Natural killer cell treated with Interleukin-12 subunit alpha and Interleukin-12 subunit beta and Interleukin-15 and Interleukin-18, amount 100 ng/mL, for 72 hours (primary cell): Measurements from ENCODE around the gene PINLYP. TPM values are rescaled to one million over a fixed set of nuclear protein-coding genes. Genes with fewer than 3 reads are reported as not detected.

Source experiments
- ATAC-seq, 2 donors: fragments of 150-1000 bp; cut with Tn5 transposase in 1 of 2; sonication (Bioruptor Pico), chemical (Tn5 transposase) in 1 of 2; 2 replicates each; pipeline ENCODE4 v1.10.0; 2021
- DNase-seq: peaks from one replicate; pipeline ENCODE4 v3.0.0; 2022; ENCODE audit warnings: low spot score
- H3K27ac Mint-ChIP-seq, 2 donors: 1 replicate in 1 of 2; 2 replicates in 1 of 2; pipeline ENCODE4 v1.8.0; 2022; ENCODE audit warnings: mixed read lengths in 2 of 2, mild to moderate bottlenecking in 1 of 2, moderate library complexity in 1 of 2
- H3K27me3 Mint-ChIP-seq, 2 donors: 1 replicate in 1 of 2; 2 replicates in 1 of 2; pipeline ENCODE4 v1.8.0; 2022; ENCODE audit warnings: mixed read lengths in 2 of 2
- H3K36me3 Mint-ChIP-seq: one replicate; pipeline ENCODE4 v1.8.0; 2022; ENCODE audit warnings: mixed read lengths
- H3K4me1 Mint-ChIP-seq, 2 donors: 1 replicate in 1 of 2; 2 replicates in 1 of 2; pipeline ENCODE4 v1.8.0; 2022; ENCODE audit warnings: low read depth in 2 of 2, mixed read lengths in 2 of 2, mild to moderate bottlenecking in 1 of 2
- H3K4me3 Mint-ChIP-seq: one replicate; pipeline ENCODE4 v1.8.0; 2022; ENCODE audit warnings: mixed read lengths
- H3K9me3 Mint-ChIP-seq: 2 replicates; pipeline ENCODE4 v1.8.0; 2022; ENCODE audit warnings: mixed read lengths
- total RNA-seq, 2 donors: library from RNA; stranded (reverse); gene quantifications; one replicate each; pipeline ENCODE4 v1.2.3, GENCODE V29; 2022

Gene PINLYP
- total RNA-seq, result 1 to 10 TPM; 2.7 to 6.2 TPM

DNA sequence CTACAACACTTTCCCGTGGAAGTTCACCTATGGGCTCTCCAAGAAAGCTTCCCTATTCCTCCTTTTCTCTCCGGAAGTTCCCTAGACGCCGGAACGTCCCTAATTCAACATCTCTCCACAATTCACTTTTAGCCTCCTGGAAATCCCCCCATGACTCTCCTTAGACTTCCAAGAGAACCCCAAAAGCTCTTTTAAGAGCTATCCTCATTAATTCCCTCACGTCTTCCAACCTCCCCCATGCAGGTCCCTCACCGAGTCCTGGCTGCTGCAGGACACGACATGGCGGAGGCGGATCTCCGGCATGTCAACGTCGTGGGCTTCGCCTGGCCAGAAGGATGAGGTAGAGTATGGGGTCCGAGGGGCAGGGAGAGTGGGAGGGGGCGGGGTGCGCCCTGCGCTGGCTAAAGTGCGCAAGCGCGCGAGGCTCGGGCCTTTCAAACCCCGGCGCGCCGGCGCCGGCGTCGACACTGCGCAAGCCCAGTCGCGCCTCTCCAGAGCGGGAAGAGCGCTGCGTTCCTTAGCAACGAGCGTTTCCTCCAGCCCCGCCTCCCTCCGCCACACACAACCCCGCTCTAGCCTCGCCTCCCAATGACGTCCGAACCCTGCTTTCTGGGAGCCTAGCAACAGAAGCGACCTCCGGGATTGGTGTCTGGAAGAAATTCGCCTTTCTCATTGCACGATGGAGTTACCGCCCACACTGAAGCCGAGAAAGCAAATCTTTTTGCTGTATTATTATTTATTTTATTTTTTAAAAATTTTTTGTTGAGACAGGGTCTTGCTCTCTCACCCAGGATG, at the start of gene PINLYP, which contains the start of gene XRCC1:
PINLYP (plus strand) TSS at position 646 of the 795 bp plus-strand sequence. CDS start 1,391 bp downstream, outside the sequence.
XRCC1 (minus strand) TSS at position 372 of the 795 bp plus-strand sequence; CDS start at position 303, 69 bp downstream.
- Mint-ChIP-seq H3K9me3 (no peaks in the 10 kb centered on the region), H3K36me3 (no peaks in the 10 kb centered on the region), H3K27me3 (no peaks in the 10 kb centered on the region), H3K4me3 (peak within 1 kb of the TSS; percentile 98), H3K27ac (peak within 1 kb of the TSS; percentile 96 to 98), H3K4me1 (peaks cover 32 to 49% of the 10 kb centered on the region in 2 donors)
- peak; percentile 96 for DNase-seq
- peak; percentile 99 for ATAC-seq

DNA sequence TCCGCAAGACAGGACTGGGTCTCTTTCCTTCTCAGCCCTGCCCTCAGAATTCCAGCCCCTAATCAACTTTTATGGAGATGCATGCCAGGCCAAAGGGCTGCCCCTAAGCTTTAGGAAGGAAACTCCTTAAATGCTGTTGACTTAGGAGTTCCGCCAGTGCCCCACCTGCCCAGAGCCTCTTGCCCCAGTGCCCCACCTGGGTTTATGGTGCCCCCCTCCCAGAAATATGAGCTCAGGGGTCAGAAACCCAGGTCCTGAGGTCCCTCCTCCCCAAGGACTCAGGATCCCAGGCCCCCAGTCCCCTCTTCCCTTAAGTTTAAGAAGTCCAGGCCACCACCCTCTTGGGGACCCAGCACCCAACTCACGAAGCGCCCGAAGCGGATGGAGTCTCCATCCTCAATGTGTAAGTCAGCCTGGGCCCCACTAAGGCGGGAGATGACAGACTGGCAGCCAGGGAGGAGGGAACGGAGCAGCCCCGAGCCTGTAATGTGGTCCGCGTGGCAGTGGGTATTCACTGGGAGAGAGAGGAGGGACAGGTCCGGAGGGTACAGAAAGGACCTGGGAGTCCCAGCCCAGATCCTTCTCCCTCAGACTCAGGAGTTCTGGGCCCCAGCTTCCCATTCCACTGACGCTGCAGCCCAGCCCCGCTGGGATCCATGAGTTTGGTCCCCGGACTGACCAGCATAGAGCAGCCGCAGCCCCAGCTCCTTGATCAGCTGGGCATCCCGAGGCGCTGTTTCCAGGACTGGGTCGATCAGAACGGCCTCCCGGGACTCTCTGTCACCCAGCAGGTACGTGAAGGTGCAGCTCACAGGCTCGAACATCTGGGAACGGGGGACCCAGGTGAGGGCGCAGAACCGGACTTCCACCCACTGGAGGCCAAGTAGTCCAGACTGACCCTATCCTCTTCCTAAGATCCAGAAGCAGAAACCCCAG, 49.5 kb upstream of the PINLYP start:
- H3K9me3 Mint-ChIP-seq, result no peaks in the 10 kb centered on the region
- DNase-seq (no peak), ATAC-seq (peak in 1 of 2 donors; percentile 31)
- H3K4me1 Mint-ChIP-seq, result peaks cover 13 to 21% of the 10 kb centered on the region in 2 donors
- H3K4me3 Mint-ChIP-seq, result peak overlapping the region; percentile 87
- H3K36me3 Mint-ChIP-seq, result no peaks in the 10 kb centered on the region
- H3K27ac Mint-ChIP-seq, result peak overlapping the region; percentile 78 to 89
- no peaks in the 10 kb centered on the region for H3K27me3 Mint-ChIP-seq

DNA sequence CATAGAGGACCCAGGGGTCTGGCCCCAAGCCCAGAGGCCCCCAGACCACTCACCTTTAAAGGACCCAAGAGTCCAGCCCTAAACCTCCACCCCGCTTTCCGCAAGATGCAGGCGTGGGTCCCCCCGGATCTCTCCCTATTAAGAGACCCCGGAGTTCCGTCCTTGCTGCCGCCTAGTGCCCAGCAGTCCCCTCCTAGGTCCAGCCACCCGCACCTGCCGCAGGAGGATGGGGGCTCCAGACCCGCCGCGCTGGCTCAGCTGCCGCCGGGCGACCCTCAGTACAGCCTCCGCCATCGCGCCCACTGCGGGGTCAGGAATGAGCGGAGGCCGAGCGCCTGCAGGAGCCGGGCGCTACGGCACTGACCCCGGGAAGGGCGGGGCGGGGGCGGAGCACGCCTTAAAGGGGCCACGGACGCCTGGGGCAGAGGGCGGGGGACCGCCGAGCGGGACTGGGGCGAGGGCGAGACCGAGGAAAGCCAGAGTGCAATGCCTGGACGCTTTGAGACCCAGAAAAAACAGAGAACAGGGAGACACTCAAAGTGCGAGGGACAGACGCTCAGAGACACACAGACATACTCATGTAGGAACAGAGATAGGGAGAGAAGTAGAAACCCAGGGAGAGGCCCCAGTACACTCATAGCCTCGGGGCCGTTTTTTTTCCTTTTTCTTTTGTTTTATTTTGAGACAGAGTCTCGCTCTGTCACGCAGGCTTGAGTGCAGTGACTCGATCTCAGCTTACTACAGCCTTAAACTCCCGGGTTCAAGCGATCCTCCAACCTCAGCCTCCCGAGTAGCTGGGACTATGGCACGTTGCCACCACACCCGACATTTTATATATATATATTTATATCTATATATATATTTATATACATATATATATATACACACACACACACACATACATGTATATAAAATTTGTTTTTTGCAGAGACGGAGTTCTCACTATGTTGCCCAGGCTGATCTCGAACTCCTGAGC, 48.4 kb upstream of the PINLYP start, which contains the start of gene ETHE1:
ETHE1 (minus strand) TSS at position 318 of the 976 bp plus-strand sequence; CDS start at position 294, 24 bp downstream.
- DNase-seq (peak; percentile 88), ATAC-seq (peak; percentile 95)
- Mint-ChIP-seq H3K9me3 (no peaks in the 10 kb centered on the region), H3K4me1 (peaks cover 13 to 21% of the 10 kb centered on the region in 2 donors), H3K27me3 (no peaks in the 10 kb centered on the region), H3K27ac (peak within 1 kb of the TSS; percentile 78 to 89), H3K36me3 (no peaks in the 10 kb centered on the region), H3K4me3 (peak within 1 kb of the TSS; percentile 87)

DNA sequence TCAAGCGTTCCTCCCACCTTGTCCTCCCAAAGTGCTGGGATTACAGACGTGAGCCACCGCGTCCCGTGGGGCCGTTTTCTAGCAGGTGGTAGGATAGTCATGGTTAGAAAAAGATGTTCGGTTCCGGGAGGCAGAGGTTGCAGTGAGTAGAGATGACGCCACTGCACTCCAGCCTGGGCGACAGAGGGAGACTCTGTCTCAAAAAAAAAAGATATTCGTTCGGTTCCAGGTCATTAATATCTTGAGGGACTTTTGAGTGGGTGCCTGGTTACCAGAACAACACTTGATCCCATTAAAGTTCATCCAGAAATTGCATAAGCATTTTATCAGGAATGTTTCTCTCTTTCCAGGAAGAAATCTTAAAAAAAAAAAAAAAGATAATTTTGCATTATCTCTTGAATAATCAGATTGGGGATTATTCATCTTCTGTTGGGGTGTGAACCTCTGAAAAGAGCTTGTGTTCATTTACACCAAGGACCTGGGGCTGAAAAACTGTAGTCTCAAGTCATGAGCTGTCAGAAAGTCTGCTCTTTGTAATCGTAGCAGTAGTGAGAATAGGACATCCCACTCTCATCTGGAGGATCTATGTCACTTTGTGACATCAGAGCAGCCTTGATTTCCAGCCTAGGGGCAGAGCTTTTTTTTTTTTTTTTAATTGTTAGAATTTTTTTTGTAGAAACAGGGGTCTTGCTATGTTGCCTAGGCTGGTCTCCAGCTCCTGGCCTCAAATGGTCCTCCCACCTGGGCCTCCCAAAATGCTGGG, 47.6 kb upstream of the PINLYP start:
- Mint-ChIP-seq H3K4me3 (no peak overlapping the region), H3K27me3 (no peaks in the 10 kb centered on the region), H3K9me3 (no peaks in the 10 kb centered on the region), H3K27ac (peak overlapping the region; percentile 78 to 89), H3K36me3 (no peaks in the 10 kb centered on the region), H3K4me1 (peaks cover 18 to 23% of the 10 kb centered on the region in 2 donors)
- ATAC-seq (no peak), DNase-seq (no peak)

DNA sequence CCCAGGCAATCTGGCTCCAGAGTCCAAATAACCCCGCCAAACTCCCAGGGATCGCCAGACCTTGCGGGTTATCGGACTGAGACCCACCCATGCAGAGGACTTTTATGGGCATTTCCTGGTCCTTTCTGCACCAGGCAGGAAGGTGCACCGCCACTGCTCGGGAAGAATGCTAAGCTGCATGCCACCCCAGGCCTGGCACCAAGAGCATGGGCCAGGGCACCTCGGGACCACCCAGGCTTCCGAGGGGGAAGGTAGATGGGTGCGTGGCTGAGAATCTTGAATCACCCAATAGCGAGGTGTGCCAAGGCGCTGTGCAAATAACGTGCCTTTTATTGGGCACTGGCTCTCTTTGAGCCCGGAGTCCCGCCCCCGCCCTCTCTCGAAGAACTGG, 43.0 kb upstream of the PINLYP start:
- Mint-ChIP-seq H3K36me3 (no peaks in the 10 kb centered on the region), H3K4me1 (peaks cover 19 to 20% of the 10 kb centered on the region in 2 donors), H3K9me3 (no peaks in the 10 kb centered on the region), H3K27ac (peak overlapping the region; percentile 80 to 92), H3K27me3 (no peaks in the 10 kb centered on the region), H3K4me3 (peak overlapping the region; percentile 86)
- ATAC-seq (peak in 1 of 2 donors; percentile 11), DNase-seq (no peak)

DNA sequence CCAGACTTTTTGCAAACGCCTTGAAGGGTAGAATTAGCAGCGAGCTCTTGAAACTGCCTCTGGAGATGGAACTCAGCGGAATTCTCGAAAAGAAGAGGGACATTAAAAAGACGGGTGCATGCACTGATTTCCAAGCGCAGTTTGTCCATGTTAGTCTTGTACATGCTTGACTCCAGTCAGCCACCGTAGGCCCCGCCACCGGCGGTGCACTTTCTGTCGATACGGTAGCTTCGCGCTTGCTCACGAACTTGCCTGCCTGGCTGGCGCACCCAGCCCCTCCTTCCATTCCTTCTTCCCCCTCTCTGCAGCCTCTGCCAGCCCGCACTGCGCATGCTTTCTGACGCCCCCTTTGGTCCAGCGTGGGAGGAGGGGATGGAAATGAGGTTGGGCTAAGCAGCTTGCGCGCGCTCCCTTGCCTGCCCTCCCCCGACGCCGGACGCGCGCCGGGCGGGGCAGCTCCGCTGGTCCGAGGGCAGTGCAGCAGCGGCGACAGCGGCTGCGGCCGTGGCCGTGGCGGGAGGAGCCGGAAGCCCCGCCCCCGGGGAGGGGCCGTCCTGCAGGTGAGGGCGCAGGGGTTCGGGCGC, 42.5 kb upstream of the PINLYP start, which contains the start of gene ZNF575:
ZNF575 (plus strand) TSS at position 227 of the 584 bp plus-strand sequence. CDS start 1,235 bp downstream, outside the sequence.
- H3K36me3 Mint-ChIP-seq, result no peaks in the 10 kb centered on the region

DNA sequence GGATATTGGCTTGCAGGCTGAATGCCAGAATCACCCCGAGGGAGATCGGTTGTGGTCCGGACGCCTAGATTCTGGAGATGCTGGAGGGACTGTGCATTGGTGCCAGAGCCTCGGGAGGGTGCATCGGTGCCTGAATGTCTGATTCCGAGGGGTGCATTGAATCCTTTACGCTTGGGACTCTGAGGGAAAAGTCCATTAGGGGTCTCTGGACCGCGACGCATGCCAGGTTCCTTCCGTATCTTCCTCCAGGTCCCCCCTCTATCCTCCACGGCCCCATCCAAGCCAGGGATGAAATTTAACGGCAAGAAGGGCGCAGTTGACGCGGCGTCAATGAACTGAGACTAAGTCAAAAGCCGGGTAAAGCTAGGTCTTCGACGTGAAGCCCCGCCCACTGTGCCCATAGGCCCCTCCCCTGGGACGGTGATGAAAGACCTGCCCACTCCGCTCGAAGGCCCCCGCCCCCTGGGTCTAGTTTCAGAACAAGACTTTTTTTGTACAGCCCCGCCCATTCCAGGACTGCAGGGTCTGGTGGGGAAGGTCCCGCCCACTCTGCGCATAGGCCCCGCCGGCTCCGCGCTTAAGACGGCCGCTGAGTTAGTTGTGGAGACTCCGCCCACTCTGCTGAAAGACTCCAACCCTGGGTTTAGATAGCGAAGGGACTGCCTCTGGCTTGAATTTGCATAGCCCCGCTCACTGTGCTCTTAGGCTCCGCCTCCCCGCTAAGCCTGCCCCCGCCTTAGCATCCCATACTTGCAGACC, 41.9 kb upstream of the PINLYP start:
- peak; percentile 97 for DNase-seq
- Mint-ChIP-seq H3K4me3 (peak overlapping the region; percentile 86), H3K27me3 (no peaks in the 10 kb centered on the region), H3K36me3 (peaks cover 5% of the 10 kb centered on the region), H3K9me3 (no peaks in the 10 kb centered on the region), H3K4me1 (peaks cover 19 to 20% of the 10 kb centered on the region in 2 donors), H3K27ac (peak overlapping the region; percentile 80 to 92)
- peak; percentile 90 for ATAC-seq

More for the DNA sequence above, 42.5 kb upstream of the PINLYP start, which contains the start of gene ZNF575:
- H3K4me3 Mint-ChIP-seq, result peak within 1 kb of the TSS; percentile 86
- H3K9me3 Mint-ChIP-seq, result no peaks in the 10 kb centered on the region
- H3K27ac Mint-ChIP-seq, result peak within 1 kb of the TSS; percentile 80 to 92
- peaks cover 19 to 20% of the 10 kb centered on the region in 2 donors for H3K4me1 Mint-ChIP-seq
- no peaks in the 10 kb centered on the region for H3K27me3 Mint-ChIP-seq
- DNase-seq (peak; percentile 92), ATAC-seq (peak; percentile 78 to 85)

DNA sequence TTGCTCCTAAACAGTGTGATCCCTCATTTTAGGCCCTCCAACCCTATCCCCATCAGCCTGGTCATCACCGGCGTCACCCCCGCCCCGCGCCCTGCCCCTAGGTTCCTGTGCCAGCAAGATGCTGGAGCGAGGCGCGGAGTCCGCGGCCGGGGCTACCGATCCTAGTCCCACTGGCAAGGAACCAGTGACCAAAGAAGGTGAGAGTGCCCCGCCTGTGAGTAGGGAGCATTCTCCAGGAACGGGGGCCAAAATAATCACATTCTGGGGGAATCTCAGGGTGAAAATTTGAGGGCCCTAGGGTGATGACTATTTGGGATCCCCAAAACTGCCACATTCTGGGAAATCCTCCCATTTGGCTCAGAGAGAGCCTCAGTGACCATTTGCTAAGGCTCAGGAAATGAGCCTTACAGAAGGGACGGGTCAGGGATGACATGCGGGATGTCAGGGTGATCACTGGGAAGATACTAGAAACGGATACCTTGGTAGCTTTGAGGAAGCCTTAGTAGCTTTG, 41.2 kb upstream of the PINLYP start:
- ATAC-seq (no peak), DNase-seq (no peak)
- Mint-ChIP-seq H3K4me3 (peak overlapping the region; percentile 86), H3K27me3 (no peaks in the 10 kb centered on the region), H3K27ac (peak overlapping the region; percentile 80 to 92), H3K4me1 (peaks cover 20 to 21% of the 10 kb centered on the region in 2 donors), H3K9me3 (no peaks in the 10 kb centered on the region), H3K36me3 (peaks cover 11% of the 10 kb centered on the region)

DNA sequence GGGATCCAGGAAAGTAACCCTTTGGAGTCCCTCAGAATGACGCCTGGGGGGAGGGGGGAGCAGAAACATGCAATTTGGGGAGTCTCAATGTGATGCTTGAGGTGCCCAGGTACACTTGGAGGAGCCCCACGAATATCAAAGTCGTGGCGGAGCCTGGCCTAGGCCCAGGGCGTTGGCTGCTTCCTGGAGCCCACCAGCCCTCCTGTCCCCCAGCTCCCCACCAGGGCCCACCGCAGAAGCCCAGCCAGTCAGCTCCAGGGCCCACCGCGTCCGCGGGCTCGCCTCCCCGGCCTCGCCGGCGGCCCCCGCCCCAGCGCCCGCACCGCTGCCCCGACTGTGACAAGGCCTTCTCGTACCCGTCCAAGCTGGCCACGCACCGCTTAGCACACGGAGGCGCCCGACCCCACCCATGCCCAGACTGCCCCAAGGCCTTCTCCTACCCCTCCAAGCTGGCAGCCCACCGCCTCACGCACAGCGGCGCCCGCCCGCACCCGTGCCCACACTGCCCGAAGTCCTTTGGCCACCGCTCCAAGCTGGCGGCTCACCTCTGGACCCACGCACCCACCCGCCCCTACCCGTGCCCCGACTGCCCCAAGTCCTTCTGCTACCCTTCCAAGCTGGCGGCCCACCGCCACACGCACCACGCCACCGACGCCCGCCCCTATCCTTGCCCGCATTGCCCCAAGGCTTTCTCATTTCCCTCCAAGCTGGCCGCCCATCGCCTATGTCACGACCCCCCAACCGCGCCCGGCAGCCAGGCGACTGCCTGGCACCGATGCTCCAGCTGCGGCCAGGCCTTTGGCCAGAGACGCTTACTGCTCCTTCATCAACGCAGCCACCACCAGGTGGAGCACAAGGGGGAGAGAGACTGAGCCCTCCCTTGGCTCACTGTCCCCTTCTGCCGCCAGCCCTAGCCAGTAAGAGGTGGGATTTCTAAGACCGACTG, 40.5 kb upstream of the PINLYP start:
- Mint-ChIP-seq H3K36me3 (peaks cover 12% of the 10 kb centered on the region), H3K4me1 (peaks cover 20 to 21% of the 10 kb centered on the region in 2 donors), H3K9me3 (no peaks in the 10 kb centered on the region), H3K4me3 (peak overlapping the region; percentile 16), H3K27me3 (no peaks in the 10 kb centered on the region), H3K27ac (peak overlapping the region; percentile 55 to 76)
- no peak for ATAC-seq
- no peak for DNase-seq

DNA sequence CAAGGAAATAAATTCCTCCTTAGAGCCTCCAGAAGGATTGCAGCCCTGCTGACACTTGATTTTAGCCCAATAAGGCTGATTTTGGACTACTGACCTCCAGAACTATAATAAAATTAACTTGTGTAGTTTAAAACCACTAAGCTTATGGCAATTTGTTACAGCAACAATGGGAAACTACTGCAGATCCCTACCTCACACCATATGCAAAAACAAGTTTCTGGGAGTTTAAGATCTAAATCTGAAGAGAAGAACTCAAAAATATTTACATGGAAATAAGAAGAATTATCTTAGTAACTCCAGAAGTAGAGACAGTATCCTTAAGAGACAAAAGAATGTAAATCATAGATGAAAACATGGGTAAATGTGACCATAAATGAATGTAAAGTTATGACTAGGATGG, 36.7 kb upstream of the PINLYP start:
- peaks cover 12% of the 10 kb centered on the region for H3K36me3 Mint-ChIP-seq
- DNase-seq, result no peak
- no peak overlapping the region for H3K4me3 Mint-ChIP-seq
- H3K4me1 Mint-ChIP-seq, result peaks cover 9 to 10% of the 10 kb centered on the region in 2 donors
- H3K27ac Mint-ChIP-seq, result no peak overlapping the region
- no peak for ATAC-seq
- no peaks in the 10 kb centered on the region for H3K27me3 Mint-ChIP-seq
- H3K9me3 Mint-ChIP-seq, result no peaks in the 10 kb centered on the region
